PFSK-1 (cell line): ENCODE results near the gene CEP192.

Experiments
- POLR2AphosphoS5 ChIP-seq: IDR thresholded peaks from 2 replicates; pipeline ENCODE4 v1.6.1; 2012; ENCODE audit warnings: low read depth, mild to moderate bottlenecking, control low read depth, low read length, moderate library complexity
- SIN3A ChIP-seq: IDR thresholded peaks from 2 replicates; pipeline ENCODE4 v1.6.1; 2012; ENCODE audit warnings: mild to moderate bottlenecking, low read length, moderate library complexity, borderline replicate concordance; ENCODE audit not compliant: insufficient read depth

GRCh38 chr18:13138420-13139139 is 147.4 kb downstream of the CEP192 start:
- TF ChIP-seq POLR2AphosphoS5 (no peak), SIN3A (no peak)
